Eye (tissue), 1 donor: Measurements from ENCODE around the gene TIMM17A.

Source experiments
- DNase-seq: peaks from one replicate; pipeline ENCODE4 v3.0.0-alpha.2; 2015

The TIMM17A gene

GRCh38 chr1:201984446-201984845 is 29.1 kb downstream of the TIMM17A start:
- DNase-seq, result no peak

DNA sequence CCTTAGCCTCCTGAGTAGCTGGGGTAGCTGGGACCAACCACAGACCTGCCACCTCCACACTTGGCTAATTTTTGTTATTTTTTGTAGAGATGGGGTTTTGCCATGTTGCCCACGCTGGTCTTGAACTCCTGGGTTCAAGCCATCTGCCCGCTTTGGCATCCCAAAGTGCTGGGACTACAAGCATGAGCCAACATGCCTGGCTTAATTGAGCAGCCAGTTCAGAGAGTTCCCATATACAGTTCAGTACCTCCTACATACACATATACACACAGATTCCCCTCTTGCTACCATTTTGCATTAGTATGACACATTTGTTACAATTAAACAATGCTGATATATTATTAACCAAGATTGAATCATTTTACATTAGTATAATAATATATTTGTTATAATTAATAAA is 30.1 kb downstream of the TIMM17A start:
- DNase-seq, result no peak

DNA sequence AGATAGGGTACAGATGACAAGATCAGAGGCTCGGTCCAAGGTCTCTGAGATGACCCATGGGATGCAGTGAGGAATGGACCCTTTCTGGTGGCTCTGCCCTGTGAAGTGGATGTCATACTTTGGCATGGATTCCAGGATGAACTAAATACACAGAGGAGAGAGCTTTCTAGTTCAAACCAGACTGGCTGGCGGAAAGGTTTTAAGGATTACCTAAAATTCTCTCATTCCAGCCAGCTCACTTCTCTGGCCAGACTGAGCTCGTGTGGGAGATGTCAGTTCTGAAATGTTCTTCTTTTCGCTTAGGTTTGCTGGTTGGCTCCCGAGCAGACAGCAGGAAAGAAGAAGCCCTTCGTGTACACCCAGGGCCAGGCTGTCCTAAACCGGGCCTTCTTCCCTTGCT is 33.3 kb downstream of the TIMM17A start:
- no peak for DNase-seq

DNA sequence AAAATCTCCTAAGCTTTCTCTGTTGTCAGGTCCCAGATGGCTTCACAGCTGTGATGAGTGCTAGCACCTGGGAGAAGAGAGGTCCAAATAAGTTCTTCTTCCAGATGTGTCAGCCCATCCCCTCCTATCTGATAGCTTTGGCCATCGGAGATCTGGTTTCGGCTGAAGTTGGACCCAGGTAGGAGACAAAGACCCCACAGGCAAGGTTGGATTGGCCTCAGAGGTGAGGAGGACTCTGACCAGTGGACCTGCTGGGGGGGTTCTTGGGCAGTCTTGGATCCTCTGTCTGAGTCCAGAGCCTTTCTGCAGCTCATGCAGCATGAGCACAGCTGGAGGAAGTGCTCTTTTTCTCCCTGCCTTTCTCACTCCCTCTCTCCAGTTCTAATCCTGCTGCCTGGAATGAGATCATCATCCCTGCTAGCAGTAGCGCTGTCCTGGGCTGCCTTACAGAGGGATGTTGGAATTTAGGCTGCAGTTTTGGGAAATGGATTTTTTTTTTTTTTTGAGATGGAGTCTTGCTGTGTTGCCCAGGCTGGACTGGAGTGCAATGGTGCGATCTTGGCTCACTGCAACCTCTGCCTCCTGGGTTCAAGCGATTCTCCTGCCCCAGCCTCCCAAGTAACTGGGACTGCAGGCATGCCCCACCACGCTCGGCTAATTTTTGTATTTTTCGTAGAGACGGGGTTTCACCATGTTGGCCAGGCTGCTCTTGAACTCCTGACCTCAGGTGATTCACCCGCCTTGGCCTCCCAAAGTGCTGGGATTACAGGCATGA is 34.2 kb downstream of the TIMM17A start:
- DNase-seq, result no peak

DNA sequence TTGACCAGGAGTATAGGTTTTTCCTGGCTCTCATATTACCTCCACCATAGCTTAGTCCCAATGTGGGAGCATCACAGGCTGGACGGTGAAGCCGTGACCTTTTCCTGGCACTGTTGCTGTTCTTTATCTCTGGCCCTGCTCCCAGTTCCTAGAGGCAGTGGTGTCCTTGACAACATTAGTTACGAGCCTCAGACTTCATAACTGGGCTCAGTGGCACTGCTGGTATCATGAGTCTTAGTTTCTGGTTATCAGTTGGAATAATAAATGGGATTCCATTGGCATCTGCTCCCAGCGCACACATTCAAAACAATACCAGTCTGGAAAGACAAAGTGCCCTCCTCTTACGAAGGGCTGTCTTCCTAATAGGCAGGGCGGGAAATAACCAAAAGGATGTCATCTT is 35.1 kb downstream of the TIMM17A start:
- DNase-seq, result no peak

DNA sequence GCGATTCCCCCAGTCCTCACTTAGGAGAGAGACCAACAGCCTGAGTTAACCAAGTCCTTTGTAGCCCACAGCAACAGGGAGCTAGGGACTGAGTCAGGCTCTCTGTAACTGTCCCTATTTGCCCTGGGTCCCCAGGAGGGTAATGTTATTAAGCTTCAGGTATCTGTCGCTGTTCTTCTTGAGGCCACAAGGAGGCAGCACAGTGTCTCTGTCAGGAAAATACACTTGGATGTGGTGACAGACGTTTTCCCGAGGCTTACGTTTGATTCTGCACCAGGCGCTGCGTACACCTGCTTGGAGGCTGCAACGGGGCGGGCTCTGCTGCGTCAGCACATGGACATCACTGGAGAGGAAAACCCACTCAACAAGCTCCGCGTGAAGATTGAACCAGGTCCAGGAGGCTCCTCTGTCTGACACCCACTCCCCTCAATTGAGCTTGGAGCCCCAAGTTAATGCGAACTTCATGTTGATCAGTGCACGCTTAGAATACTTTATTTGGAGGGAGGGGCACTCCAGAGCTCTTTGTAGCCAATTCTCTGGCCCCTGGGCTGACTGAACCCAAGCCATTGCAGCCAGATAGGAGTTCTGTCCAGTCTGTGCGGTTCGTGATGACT is 44.4 kb downstream of the TIMM17A start:
- DNase-seq, result peak; percentile 71

- no peak for DNase-seq
Measured at GRCh38 chr1:202002507-202002906, 47.2 kb downstream of the TIMM17A start.

DNA sequence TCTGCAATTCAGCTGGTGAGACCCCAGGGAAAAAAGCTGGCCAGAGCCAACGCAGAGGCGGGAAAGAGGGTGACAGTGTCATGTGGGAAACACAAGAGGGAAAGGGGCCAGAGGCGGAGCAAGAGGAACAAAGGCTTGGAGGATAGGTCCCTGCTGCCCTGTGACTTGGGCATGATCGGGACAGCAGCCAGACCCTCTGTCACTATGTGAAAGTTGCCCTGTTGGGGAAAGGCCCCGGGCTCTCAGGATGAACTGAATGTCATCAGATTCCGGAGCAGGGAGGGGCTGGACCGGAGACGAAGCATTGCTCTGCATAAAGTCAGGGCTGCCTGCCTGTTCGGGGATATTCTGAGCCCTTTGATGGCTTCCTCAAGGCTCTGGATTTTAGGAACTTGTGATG is 49.4 kb downstream of the TIMM17A start:
- no peak for DNase-seq

DNA sequence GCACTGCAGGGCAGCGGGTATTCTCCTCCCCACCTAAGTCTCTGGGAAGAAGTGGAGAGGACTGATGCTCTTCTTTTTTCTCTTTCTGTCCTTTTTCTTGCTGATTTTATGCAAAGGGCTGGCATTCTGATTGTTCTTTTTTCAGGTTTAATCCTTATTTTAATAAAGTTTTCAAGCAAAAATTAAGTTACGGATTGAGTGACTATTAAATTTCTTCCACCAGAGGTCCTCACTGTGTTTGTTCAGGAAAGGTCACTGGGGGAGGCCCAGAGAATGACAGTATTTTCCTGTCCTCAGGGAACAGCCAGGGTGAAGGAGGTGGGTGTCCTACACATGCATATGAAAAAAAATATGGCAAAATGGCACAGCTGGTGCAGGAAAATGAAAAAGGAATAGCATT is 50.7 kb downstream of the TIMM17A start:
- DNase-seq, result peak; percentile 37

DNA sequence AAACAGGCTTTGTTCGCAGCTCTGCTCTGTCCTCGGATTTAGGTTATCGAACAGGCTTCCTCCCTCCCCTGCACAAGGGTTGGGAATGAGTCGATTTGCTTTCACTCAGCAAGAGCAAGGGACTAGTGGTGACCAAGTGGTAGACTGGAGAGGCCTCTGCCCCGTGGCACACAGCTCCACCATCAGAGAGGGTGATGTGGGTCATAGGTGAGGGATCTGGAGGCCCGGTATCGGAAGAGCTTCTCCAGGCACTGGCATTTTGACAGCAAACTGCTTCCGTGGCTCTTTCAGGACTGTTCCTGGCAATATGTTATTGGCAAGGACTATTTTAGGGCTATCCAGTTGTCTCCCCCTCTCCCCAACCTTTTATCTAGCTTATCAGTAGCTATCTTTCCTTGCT is 52.0 kb downstream of the TIMM17A start:
- DNase-seq, result no peak

DNA sequence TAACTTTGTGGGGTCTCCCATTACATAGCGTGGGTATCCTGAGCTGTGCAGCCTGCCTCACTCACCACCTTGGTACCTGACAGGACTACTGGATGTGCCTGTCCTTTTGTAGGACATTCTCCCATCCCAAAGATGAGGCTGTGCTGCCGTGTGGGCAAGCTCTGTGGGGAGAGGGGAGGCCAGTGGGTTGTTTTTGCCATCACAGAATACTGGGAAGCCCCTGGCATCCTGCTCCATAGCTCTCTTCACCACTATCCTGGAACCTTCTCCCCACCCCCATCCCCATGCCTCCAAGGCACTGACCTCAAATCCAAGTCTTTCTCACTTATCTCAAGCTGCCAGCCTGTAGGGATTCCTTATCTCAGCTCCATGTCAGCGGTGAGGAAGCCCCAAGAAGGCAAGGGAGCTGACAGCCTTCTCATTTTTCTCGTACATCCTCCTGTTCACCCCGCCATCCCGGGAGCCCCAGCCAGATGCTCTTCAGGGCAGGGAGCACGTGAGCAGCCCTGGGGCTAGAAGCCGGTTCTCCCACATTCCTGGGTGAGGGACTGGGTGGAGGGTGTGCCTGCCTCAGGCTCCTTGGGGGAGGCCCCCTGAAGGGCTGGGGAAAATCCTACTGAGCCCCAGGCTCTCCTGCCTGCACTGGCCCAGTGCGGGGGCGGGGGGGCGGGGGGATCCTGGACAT is 52.6 kb downstream of the TIMM17A start:
- peak; percentile 57 for DNase-seq

GRCh38 chr1:202009326-202010179 is 54.2 kb downstream of the TIMM17A start:
- peak; percentile 95 for DNase-seq

DNA sequence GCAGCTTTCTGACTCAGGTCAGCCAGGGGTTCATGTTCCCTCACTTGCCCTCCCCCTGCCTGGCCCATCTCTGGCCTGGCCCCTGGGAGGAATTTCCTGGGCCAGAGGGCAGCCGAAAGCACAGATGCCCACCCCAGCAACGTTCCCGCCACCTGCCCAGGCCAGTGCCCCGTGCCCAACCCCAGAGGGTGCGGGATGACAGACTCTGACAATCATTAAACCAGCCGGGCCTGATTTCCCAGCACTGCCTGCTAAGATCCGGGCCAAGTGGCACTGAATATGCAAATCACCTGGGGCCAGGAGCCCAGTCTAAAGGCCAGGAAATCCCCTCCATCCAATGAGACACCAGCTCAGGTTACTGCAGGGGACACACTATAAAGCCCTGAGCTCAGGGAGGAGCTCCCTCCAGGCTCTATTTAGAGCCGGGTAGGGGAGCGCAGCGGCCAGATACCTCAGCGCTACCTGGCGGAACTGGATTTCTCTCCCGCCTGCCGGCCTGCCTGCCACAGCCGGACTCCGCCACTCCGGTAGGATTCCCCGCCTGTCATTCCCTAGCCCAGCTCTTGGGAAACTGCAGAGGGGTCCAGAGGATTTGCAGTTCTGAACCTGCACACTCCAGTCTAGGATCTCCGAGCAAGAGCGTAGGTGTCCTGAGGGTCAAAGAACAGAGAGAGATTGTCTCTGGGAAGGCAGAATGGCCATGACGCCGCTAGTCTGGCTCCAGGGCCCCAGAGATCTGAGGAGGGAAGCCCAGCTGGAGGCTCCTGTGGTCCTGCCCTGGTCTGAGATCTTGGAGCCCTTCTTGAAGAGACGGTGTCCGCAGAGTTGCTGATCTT is 55.1 kb downstream of the TIMM17A start, which contains the start of gene ELF3:
ELF3 (plus strand) TSS at position 408 of the 836 bp plus-strand sequence. CDS start 550 bp downstream, outside the sequence.
- DNase-seq, result peak; percentile 58

- no peak for DNase-seq
Measured at GRCh38 chr1:202011994-202012393, 56.7 kb downstream of the TIMM17A start.

DNA sequence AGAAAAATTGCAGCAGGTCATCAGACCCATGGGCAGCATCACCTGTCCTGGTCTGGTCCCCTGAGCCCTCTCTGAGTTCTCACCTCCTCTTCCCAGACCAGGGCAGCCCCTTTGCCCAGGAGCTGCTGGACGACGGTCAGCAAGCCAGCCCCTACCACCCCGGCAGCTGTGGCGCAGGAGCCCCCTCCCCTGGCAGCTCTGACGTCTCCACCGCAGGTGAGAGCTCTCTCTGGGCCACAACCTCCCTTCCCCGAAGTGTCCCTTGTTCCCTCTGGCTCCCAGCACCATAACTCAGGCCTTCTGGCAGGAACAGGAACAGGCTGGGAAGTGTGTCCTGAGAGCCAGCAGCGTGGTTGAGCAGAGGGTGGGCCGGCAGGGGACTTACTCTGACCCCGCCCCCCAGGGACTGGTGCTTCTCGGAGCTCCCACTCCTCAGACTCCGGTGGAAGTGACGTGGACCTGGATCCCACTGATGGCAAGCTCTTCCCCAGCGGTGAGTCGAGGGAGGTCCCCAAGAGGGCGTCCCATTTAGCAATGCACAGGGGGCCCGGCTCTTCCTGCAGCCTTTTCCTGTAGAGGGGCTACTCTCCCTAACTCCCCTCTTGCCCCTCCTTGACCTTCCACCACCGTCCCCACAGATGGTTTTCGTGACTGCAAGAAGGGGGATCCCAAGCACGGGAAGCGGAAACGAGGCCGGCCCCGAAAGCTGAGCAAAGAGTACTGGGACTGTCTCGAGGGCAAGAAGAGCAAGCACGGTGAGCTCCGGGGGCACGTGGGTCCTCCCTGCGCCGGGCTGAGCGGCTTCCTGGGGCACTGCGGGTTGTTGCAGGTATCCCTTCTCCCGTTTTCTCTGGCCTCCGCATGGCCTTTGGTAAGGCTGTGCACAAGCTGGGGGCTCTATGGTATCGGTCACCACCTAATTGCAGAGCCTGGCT is 57.5 kb downstream of the TIMM17A start:
- DNase-seq, result no peak

DNA sequence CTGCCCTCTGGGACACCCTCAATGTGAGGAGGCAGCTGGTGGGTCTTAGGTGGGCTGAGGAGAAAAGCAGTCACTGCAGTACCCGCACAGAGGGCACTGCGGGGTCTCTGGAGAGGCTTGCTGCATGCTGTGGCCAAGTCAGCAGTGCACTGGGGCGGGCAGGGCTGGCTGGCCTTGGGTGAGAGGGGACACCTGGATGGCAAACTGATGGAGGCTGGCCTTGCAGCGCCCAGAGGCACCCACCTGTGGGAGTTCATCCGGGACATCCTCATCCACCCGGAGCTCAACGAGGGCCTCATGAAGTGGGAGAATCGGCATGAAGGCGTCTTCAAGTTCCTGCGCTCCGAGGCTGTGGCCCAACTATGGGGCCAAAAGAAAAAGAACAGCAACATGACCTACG is 58.3 kb downstream of the TIMM17A start:
- no peak for DNase-seq

DNA sequence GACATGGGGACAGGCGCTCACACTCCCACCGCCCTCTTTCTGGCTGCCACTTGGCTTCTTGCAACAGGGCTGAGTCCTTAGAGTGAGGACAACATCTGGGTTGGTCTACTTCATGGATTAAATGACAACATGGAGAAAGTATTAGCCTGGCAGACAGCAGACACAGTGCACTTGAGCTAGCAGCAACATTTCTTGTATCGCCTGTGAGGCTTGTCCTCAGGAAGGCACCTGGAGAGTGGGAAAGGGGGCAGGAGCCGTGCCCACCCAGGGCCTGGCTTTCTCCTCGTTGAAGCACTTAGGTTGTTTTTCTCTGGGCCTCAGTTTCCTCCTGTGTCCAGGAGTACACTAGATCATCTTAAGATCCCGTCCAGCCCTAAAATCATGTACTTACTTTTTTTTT is 58.8 kb downstream of the TIMM17A start:
- DNase-seq, result no peak

DNA sequence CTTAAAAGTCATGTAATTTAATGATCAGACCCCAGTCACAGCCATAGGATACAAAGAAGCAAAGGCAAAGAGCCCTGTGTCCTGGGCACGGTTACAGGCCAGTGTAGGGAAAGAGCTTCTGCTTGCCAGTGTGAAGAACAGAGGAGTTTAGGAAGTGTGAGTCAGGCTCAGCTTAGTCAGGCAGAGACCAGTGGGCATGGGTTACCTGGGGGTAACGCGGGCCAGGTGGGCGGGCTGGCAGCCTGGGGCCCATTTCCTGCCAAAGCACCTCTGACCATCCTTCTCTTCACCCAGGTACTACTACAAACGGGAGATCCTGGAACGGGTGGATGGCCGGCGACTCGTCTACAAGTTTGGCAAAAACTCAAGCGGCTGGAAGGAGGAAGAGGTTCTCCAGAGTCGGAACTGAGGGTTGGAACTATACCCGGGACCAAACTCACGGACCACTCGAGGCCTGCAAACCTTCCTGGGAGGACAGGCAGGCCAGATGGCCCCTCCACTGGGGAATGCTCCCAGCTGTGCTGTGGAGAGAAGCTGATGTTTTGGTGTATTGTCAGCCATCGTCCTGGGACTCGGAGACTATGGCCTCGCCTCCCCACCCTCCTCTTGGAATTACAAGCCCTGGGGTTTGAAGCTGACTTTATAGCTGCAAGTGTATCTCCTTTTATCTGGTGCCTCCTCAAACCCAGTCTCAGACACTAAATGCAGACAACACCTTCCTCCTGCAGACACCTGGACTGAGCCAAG is 59.8 kb downstream of the TIMM17A start:
- DNase-seq, result no peak

- DNase-seq, result no peak
Measured at GRCh38 chr1:202015662-202015937, 60.3 kb downstream of the TIMM17A start.
